ENCODE measurements around the gene XAGE3.

Gene XAGE3

DNA sequence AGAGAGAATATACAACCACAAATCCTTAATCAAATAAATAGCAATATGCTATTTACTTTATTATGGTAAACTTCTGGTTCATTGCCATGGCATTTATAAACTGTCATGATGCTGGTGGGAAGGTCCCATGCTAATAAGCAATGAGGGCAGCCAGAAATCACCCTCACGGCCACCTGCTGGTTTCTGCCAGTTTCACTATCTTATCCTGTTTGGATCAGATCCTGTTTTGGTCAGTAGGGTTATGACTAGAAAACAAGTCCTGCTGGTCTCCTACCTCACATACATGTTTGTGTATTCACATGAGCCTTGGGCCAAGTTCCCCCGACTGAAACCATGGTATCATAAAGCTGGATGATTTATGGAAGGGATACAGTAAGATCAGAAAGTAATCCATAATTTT, 28.7 kb downstream of the XAGE3 start:
- DNase-seq (ENCODE audit: low read depth) = no peak

DNA sequence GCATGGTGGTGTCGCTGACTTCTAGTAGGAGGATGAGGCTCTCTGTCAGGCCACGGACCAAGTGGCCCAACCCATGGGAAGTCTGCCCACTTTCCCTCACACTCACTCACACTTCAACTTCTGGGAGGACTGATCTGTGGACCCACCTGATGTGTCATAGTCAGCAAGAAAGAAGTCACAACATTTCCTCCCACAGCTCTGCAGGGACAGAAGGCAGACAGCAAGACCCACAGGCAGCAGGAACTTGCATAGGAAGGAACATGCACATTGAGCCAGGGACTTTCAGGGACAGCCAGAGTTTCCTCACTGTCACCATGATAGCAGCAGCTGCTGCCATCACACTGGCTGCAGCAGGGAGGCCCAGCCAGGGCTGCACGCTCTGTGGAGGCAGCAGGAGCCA, 37.3 kb downstream of the XAGE3 start:
- no peak for DNase-seq (ENCODE audit: low read depth)

DNA sequence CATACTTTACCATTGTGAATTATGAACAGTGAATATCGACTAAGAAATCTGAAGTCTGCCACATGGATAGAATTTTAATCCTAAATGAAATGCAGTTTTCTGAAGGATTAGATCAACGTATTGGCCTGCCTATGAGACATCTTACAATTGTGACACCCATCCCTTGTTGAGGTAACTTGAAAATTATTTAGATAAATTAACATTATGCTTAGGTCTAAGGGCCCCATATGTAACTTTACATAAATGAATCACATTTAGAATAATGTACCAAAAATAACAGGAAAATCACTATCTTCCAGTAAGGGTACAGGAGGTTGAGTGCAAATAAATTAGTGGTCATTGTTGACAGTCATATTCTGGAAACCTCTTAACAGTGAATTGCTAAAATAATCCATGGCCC, 43.3 kb downstream of the XAGE3 start:
- DNase-seq (ENCODE audit: low read depth) = no peak

DNA sequence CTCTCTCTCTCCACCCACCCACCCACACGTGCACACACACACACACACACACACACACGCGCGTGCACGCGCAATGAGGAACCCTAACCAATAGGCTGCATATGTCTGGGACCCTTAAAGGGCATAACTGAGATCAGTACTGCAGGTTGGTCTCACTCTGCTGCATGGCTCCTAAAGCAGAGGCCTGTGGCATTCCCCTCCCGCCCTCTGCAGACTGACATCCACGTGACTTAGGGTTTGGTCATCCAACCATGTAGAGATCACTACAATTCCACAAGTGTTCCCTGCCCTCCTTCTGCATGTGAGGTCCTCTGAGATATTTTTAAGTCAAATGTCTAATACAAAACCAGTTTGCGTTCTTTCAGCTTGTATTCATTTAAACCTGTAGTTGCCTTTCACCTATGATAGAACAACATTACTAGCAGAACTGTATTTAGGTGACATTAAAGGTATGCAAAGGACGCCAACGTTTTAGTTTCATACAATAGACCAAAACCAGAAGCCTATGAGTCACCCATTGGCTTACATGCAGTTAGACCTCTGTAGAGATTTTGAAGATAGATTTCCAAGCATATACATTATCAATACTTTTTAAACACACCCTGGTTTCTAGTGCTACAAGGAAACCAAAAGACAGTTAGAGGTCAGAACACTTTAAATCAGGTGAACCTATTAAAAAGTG, 46.7 kb downstream of the XAGE3 start:
- no peak for DNase-seq (ENCODE audit: low read depth)

DNA sequence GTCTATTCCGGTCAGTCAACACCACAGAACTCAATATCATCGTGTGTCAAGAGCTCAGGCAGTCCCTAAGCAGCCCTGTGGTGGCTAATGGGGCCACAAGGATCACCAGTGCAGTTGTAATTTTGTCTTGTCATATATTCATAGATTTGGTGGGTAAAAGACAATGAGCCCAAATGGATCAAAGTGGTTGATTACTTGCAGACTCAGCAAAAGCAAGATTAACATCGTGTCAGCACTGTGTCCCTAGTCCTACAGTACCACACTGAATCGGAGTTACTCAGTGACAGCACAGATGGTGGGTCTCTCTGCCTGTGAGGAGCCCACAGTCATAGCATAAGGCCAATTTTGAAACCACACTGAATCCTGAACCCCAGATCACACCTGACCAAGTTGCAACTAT, 48.1 kb downstream of the XAGE3 start:
- DNase-seq (ENCODE audit: low read depth) = no peak

Data from HS-27A (cell line).